ENCODE measurements around the gene C2CD5.

- TF ChIP-seq CTCF (IDR thresholded peaks at IDR 0.05; ENCODE audit: poor library complexity, severe bottlenecking) (no peak), POLR2AphosphoS5 (IDR thresholded peaks at IDR 0.05) (no peak), MXI1 (conservative IDR thresholded peaks at IDR 0.05; ENCODE audit: poor library complexity, severe bottlenecking) (no peak), REST (IDR thresholded peaks at IDR 0.05; ENCODE audit: borderline replicate concordance) (no peak), EP300 (conservative IDR thresholded peaks at IDR 0.05; ENCODE audit: poor library complexity, severe bottlenecking) (no peak), TAF1 (IDR thresholded peaks at IDR 0.05; ENCODE audit: low read depth) (no peak), RAD21 (conservative IDR thresholded peaks at IDR 0.05) (no peak)
These were observed 30.6 kb upstream of the C2CD5 start for GRCh38 chr12:22574921-22575320.

All from neural cell (in vitro differentiated cells).